Measurements from ENCODE around the gene SHB. TPM values are rescaled to one million over a fixed set of nuclear protein-coding genes. Genes with fewer than 3 reads are reported as not detected.

The SHB gene, protein sequence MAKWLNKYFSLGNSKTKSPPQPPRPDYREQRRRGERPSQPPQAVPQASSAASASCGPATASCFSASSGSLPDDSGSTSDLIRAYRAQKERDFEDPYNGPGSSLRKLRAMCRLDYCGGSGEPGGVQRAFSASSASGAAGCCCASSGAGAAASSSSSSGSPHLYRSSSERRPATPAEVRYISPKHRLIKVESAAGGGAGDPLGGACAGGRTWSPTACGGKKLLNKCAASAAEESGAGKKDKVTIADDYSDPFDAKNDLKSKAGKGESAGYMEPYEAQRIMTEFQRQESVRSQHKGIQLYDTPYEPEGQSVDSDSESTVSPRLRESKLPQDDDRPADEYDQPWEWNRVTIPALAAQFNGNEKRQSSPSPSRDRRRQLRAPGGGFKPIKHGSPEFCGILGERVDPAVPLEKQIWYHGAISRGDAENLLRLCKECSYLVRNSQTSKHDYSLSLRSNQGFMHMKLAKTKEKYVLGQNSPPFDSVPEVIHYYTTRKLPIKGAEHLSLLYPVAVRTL
- total RNA-seq: 0.44 and 0.81 TPM in 2 replicates

DNA sequence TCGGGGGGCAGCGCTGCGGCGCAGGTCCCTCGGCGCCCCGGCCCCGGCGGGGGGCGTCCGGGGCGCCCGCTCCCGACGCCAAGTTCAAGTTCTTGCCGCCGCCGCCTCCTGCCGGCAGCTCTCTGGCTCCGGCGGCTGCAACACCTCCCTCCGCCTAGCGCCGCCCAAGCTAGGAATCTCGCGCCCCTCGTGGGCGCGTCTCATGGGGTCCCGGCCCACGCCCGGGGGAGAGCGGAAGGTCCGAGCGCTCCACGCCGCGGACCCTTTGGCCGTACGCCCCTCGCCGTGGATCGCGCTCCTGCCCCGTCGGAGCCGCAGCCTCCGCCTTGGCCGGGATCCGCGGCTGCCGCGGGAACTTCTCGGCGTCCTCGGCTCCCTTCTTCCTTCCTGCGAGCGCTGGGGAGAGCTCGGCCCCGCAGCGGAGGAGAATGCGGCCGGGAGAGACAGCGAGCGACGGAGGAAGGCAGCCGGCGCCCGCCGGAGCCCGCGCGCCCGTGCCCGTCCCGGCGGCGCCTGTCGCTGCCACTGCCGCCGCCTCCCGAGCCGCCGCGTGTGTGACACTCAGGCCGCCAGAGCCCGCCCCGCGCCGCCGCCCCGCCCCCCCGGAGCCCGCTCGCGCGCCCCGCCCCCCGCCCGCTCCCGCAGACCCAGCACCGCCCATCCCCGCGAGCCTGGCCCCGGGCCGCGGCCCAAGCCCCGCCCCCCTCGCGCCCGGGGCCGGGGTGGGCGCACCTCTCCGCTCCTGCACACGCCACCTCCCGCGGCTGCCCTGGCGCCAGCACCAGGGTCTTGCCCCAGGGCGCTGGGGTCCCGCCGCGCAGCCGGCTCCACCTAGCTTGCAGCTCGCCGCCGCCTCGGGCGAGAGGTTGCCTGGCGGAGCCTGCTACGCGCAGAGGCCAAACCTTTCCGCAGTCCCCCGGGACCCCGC lies at the start of gene SHB:
SHB (minus strand) TSS at position 527 of the 928 bp plus-strand sequence. CDS start 582 bp downstream, outside the sequence.
- TF ChIP-seq, protein P1, sequence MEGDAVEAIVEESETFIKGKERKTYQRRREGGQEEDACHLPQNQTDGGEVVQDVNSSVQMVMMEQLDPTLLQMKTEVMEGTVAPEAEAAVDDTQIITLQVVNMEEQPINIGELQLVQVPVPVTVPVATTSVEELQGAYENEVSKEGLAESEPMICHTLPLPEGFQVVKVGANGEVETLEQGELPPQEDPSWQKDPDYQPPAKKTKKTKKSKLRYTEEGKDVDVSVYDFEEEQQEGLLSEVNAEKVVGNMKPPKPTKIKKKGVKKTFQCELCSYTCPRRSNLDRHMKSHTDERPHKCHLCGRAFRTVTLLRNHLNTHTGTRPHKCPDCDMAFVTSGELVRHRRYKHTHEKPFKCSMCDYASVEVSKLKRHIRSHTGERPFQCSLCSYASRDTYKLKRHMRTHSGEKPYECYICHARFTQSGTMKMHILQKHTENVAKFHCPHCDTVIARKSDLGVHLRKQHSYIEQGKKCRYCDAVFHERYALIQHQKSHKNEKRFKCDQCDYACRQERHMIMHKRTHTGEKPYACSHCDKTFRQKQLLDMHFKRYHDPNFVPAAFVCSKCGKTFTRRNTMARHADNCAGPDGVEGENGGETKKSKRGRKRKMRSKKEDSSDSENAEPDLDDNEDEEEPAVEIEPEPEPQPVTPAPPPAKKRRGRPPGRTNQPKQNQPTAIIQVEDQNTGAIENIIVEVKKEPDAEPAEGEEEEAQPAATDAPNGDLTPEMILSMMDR (IDR thresholded peaks at IDR 0.05): no peak
- intact Hi-C loops (cut with micrococcal nuclease): loop anchor here (1.0 to 10.0 kb wide), 4 partner anchors 115 to 487 kb away; partner anchors contain the start of genes ALDH1B1 and SLC25A51
- Mint-ChIP-seq H3K4me1 (peaks cover 14% of the 10 kb centered on the region), H3K27me3 (peaks cover 26% of the 10 kb centered on the region), H3K36me3 (ENCODE audit: low read depth) (no peaks in the 10 kb centered on the region), H3K27ac (no peak within 1 kb of the TSS), H3K4me3 (peak within 1 kb of the TSS; percentile 82), H3K9me3 (no peaks in the 10 kb centered on the region)
- ATAC-seq (ENCODE audit: low read depth): peak; percentile 84
- ChIA-PET POLR2A (interaction anchor here (1.3 kb wide), 1 partner anchor 324 kb away, joined by 3 read pairs; the partner anchor contains the start of gene ALDH1B1), CTCF (interaction anchor here (0.6 to 1.0 kb wide), 3 partner anchors 155 to 320 kb away, joined by 3 to 9 read pairs (median 3); no protein-coding TSS in a partner anchor)
- DNase-seq: peak; percentile 71

DNA sequence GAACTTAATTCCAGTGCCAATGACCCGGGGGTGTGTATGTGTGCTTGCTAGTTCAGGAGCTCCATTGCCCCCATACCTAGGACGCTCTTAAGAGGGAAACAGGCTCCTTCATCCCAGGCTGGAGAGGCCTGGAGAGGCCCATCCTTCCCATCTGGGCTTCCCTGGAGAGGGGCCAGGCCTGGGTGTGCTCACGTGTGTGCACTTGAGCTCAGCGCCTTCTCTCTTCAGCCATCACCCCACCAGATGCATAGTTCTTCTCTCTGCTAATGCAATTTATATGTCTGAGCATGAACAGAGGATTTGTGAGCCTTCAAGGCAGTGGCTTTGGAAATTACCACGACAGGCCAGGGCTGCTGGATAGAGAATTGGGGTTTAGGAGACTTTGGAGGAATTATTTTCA lies 48.6 kb upstream of the SHB start:
- Mint-ChIP-seq H3K27ac (no peak overlapping the region), H3K4me3 (no peak overlapping the region), H3K27me3 (peaks cover 17% of the 10 kb centered on the region), H3K9me3 (no peaks in the 10 kb centered on the region), H3K36me3 (ENCODE audit: low read depth) (no peaks in the 10 kb centered on the region), H3K4me1 (no peaks in the 10 kb centered on the region)
- ATAC-seq (ENCODE audit: low read depth) (no peak), DNase-seq (no peak)
- ChIA-PET CTCF (interaction anchor here (1.0 kb wide), 1 partner anchor 30 kb away, joined by 3 read pairs; no protein-coding TSS in a partner anchor), POLR2A (no interaction called here)
- intact Hi-C loops (cut with micrococcal nuclease): no loop called here
- TF ChIP-seq, protein P1 (IDR thresholded peaks at IDR 0.05): no peak

DNA sequence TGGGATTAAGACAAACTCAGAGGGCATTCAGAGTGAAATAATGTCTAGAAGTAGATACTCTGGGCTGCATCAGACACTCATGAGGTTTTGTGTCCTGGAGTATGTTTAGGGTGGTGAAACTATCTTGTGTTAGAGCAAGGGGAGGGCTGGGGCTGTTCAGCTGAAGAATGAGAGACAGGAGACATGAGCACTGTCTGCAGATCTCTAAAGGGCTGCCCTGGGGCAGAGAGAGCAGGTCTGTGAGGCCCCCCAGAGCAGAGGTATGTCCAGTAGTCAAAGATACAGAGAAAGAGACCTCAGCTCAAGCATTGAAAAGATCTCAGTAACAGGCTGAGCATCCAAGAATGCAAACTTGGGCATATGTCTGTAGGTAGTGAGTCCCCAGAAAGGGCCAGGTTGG lies 45.9 kb upstream of the SHB start:
- H3K4me3 Mint-ChIP-seq: no peak overlapping the region
- H3K36me3 Mint-ChIP-seq (ENCODE audit: low read depth): no peaks in the 10 kb centered on the region
- H3K27me3 Mint-ChIP-seq: peaks cover 28% of the 10 kb centered on the region
- H3K27ac Mint-ChIP-seq: no peak overlapping the region
- H3K9me3 Mint-ChIP-seq: no peaks in the 10 kb centered on the region
- TF ChIP-seq, protein P1 (IDR thresholded peaks at IDR 0.05): no peak
- CTCF ChIA-PET: no interaction called here
- DNase-seq: no peak
- ATAC-seq (ENCODE audit: low read depth): no peak
- intact Hi-C loops (cut with micrococcal nuclease): no loop called here
- no peaks in the 10 kb centered on the region for H3K4me1 Mint-ChIP-seq
- POLR2A ChIA-PET: no interaction called here

DNA sequence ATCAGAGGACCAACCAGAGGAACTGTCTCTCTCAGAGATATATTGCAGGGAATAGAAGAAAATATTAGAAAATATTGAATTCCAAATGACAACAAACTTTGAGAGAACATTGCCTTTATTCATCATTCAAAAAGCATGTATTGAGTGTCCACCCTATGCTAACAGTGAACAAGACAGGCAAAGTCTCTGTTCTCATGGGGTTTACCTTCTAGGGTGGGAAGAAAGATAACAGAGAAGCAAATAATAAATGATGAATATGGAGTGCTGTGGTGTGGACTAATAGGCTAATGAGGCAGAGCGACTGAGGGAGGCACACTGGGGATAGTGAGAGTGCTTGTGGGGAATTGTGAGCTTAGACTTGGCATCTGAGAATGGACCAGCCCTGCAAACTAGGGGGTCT lies 43.4 kb upstream of the SHB start:
- Mint-ChIP-seq H3K27ac (no peak overlapping the region), H3K36me3 (ENCODE audit: low read depth) (no peaks in the 10 kb centered on the region), H3K9me3 (no peaks in the 10 kb centered on the region), H3K4me1 (no peaks in the 10 kb centered on the region), H3K4me3 (no peak overlapping the region), H3K27me3 (peaks cover 33% of the 10 kb centered on the region)
- ChIA-PET CTCF (no interaction called here), POLR2A (no interaction called here)
- DNase-seq (no peak), ATAC-seq (ENCODE audit: low read depth) (no peak)
- TF ChIP-seq, protein P1 (IDR thresholded peaks at IDR 0.05): no peak
- intact Hi-C loops (cut with micrococcal nuclease): no loop called here
